HG03066 (cell line): ENCODE data around the gene ARHGAP18.

Experiments
- ATAC-seq: cut with Tn5 transposase; IDR thresholded peaks from one replicate; pipeline ENCODE4 v1.9.1; 2021; ENCODE audit warnings: low read depth; ENCODE audit not compliant: unreplicated experiment

Gene ARHGAP18

DNA sequence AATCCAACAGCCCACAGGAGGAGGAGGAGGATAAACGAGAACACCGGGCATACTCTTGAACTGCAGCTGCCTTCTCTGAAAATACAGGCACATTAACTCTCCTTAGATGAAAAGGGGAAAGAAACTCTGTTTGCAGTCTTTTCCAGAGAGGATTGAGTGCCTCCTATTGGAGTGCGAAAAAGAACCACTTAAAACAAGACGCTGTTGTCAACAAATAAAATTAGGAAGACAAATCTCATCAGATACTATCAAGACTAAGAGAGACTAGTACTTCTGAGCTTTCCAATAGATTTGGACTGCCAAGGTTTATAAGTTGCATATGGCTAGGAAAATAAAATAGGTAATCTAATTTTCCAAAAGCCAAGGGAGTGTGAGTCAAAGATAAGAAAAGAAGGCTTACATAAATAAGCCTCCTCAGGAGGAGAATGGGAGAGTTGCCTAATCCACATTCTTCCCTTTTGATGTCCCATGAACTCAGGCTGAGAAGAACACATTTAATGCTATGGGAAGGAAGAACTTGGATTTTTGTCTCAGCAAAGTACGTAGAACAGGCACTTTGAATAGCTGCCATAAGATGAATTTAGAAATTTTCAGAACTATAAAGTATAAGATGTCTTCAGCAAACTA is 154.7 kb downstream of the ARHGAP18 start:
- ATAC-seq, result no peak

DNA sequence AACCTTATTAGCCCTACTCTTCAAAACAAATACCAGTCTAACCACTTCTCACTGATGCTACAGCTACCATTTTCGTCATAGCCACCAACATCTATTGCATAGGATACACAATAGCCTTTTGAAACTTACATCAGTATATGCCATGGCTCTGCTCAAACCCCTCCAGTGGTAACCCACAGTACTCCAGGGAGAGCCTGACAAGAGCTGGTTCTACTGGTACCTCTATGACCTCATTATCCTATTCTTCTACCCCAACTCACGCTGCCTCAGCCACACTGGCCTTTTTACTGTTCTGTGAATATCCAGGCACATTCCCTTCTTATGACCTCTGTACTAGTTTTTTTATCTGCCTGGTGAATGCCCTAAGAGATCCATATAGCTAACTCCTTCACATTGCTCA is 157.6 kb downstream of the ARHGAP18 start:
- no peak for ATAC-seq

DNA sequence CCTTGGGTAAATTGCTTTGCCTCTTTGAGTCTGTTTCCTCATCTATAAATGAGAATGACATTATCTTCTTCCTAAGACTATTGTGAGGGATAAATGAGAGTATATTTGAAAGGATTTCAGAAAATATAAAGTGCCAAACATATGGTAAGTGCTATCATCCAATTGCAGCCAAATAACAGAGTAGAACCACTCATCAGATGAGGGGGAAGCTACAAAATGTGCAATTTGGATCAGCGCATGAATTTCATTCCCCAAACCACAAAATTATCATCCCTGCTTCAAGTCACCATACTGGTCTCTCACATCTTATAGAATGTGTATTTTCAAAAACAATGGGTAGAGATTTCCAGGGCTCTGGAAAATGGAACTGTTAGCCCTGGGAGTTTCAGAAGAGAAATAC is 158.5 kb downstream of the ARHGAP18 start:
- no peak for ATAC-seq

DNA sequence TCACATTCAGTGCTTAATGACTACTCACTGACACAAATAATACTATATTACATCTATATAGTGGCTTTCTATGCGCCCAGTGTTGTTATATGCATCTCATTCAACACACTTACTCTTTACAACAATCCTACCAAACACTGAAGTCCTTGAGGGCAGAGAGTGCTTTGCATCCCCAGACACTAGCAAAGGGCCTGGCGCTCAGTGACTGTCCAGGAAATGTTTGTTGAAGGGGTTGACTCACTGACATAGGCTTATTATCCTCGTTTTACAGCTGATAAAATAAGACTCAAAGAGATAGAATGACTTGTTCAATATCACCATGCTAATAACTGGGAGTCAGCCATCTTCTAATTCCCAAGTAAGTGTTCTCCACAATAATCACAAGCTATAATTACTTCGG is 163.3 kb downstream of the ARHGAP18 start:
- ATAC-seq, result no peak

DNA sequence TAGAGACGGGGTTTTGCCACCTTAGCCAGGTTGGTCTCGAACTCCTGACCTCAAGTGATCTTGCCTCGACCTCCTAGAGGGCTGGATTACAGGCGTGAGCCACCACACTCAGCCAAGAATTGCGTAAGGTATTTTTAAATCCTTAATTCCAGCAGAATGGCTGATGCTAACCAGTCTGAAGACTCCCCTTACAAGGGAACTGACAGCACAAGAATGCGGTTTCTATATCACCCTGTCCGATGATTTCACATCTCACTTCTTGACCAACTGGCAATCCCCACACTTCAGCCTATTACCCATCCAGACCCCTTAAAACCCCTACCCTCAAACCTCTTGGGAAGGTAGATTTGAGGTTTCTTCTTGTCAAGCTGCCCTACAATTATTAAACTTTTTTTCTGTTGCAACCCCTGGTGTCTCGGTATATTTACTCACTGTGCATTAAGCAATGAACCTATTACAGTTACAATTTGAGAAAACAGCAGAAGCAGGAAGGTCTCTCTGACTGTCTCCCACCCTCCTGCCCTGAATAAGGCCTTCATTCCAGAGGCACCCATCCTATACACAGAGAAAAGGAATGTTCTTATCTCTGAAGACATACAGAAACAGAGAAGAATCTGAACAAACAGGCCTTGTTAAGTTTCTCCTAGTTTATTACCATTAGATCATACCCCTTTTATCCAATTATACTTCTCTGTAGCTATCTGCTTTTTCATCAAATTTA is 164.9 kb downstream of the ARHGAP18 start:
- no peak for ATAC-seq

DNA sequence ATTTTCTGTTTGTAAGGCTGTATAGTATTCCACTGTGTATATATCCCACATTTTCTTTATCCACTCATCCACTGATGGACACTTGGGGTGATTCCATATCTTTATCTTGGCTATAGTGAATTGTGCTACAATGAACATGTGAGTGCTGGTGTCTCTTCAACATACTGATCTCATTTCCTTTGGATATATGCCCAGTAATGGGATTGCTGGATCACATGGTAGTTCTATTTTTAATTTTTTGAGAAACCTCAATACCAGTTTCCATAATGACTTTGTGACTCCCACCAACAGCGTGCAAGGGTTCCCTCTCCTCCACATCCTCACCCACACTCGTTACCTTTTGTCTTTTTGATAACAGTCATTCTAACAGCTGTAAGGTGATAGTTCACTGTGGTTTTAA is 166.0 kb downstream of the ARHGAP18 start:
- ATAC-seq, result no peak

DNA sequence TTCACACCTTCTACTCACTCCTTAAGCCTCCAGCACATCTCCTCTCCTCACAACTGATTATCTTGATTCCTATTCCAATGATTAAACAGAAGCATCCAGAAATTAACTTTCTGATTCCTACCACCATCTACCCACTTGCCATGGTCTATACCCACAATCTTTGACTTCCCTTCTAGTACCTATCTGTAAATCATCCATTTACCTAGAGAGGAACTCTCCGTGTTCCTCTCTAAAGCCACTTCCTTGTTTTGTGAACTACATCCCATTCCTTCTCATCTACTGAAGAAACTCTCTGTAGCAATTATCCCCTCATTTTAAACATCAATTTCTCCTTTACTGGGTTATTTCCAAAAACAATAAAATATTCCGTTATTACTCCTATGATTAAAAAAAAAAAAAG is 167.3 kb downstream of the ARHGAP18 start:
- ATAC-seq, result no peak

DNA sequence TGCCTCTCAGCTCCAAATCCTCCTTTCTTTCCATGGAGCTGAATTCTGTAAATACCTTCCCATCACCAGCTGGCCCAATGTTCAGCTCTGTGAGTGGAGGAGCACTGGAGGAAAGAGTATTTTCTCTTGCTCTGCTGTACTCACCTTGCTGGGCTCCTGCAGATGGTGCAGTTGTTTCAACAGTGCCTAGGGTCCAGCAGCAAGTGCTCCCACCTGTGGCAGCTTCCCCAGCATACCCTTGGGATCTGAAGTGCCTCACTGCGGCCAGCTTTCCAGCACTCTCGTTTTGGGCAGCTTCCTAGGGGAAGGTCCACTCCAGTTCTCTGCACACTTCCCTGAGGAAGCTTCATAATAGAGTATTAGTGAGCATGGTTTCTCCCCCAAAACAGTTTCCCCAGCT is 170.9 kb downstream of the ARHGAP18 start:
- no peak for ATAC-seq

DNA sequence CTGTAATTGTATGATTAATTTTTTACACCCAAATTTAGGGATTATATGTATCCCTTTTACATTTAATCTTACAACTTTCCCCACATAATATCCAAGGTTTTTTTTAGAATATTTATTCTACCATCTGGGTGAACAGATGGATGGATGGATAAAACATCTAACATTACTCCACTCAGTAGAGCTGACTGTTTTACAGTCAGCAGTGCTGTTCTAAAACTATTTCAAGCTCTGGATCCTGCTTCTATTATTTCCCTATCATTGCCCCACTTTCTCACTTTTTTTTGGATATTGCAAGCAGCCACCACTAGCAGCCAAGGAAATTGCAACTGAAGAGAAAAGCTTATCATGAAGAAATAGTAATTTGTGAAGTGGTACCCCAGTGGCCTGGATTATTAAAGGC is 173.7 kb downstream of the ARHGAP18 start:
- no peak for ATAC-seq

DNA sequence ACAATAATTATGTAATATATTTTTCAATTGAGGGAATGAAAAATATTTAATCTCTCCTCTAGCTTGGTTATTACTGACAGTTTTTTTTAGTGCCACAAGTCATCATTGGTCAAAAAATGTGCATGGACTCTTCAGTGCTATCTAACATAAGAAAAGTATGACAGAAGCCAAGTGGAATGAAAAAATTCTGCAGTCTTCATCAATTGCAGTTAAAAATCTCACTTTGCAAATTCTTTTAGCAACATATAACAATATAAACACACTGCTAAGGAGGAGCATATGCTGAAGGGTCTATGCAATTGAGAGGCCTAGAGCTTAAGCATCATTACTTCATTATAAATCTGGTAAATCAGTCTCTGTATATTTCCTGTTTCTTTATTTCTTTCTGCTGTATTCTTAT is 175.1 kb downstream of the ARHGAP18 start:
- no peak for ATAC-seq
